Thoracic aorta (tissue), 2 donors: ENCODE results near the gene NLRX1. TPM values are rescaled to one million over a fixed set of nuclear protein-coding genes. Genes with fewer than 3 reads are reported as not detected.
"Not testable (repeated sequence)": the region's sequence is repeated elsewhere in the genome, so short reads cannot be mapped to it uniquely, and the experiment has no call there.

Experiments
- ATAC-seq: fragments of 150-250 bp; one replicate; pipeline ENCODE4 v1.8.0; 2017; ENCODE audit warnings: low read depth; ENCODE audit not compliant: insufficient number of reproducible peaks, low FRiP score
- DNase-seq: peaks from one replicate; pipeline ENCODE4 v3.0.0-alpha.2; 2020; ENCODE audit warnings: low spot score
- H3K27ac ChIP-seq, 2 donors: fragments of 200-600 bp; sonication (generic); 1 replicate in 1 of 2; 2 replicates in 1 of 2; pipeline ENCODE4 v1.5.1; 2016; ENCODE audit warnings: mild to moderate bottlenecking in 2 of 2, moderate library complexity in 2 of 2
- H3K27me3 ChIP-seq: fragments of 200-600 bp; sonication (generic); replicated peaks from 2 replicates; pipeline ENCODE4 v1.6.0; 2016; ENCODE audit warnings: mild to moderate bottlenecking; ENCODE audit not compliant: insufficient read depth
- H3K36me3 ChIP-seq: fragments of 200-600 bp; sonication (generic); one replicate; pipeline ENCODE4 v1.5.1; 2016
- H3K4me1 ChIP-seq, 2 donors: fragments of 200-600 bp; sonication (generic); 1 replicate in 1 of 2; 2 replicates in 1 of 2; pipeline versions ENCODE4 v1.5.1 to v1.6.0; 2016; ENCODE audit warnings: low read depth in 2 of 2, mild to moderate bottlenecking in 1 of 2; ENCODE audit not compliant: control insufficient read depth in 1 of 2
- H3K4me3 ChIP-seq: fragments of 200-600 bp; sonication (generic); 2 replicates; pipeline ENCODE4 v1.5.1; 2016; ENCODE audit warnings: mild to moderate bottlenecking
- H3K9me3 ChIP-seq: fragments of 200-600 bp; sonication (generic); 2 replicates; pipeline ENCODE4 v1.5.1; 2016
- total RNA-seq, 2 donors: library from RNA; depleted of rRNA; stranded (reverse); fragments of >200 nt; gene quantifications; one replicate each; pipeline versions ENCODE4 v1.1.0 to v1.2.3, GENCODE V29; 2016
- TF ChIP-seq, protein P1 (sequence below): fragments of 200-600 bp; sonication (generic); IDR thresholded peaks from one replicate; pipeline ENCODE4 v1.5.1; 2019; ENCODE audit warnings: antibody characterized with exemption

The NLRX1 gene
- total RNA-seq, 2 donors from 2014 or later: 18.9 to 20.2 TPM

DNA sequence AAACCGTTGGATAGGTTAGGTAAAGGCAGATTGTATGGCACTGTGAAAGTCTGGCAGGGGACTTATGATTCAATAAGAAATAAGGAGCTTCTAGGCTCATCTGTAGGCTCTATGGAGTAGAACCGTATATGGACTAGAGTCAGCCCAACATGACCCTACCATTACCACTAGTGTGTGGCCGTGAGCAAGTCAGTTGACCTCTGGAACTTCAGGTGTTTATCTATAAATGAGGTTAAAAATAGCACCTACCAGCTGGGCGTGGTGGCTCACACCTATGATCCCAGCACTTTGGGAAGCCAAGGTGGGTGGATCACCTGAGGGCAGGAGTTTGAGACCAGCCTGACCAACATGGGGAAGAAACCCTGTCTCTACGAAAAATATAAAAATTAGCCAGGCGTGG lies 42.7 kb upstream of the NLRX1 start:
- no peak for ATAC-seq
- no peak for DNase-seq
- no peaks in the 10 kb centered on the region for H3K27me3 ChIP-seq
- no peak overlapping the region for H3K4me3 ChIP-seq
- no peaks in the 10 kb centered on the region for H3K9me3 ChIP-seq
- H3K36me3 ChIP-seq: peaks cover 23% of the 10 kb centered on the region
- H3K27ac ChIP-seq: no peak overlapping the region
- peaks cover 8 to 12% of the 10 kb centered on the region in 2 donors for H3K4me1 ChIP-seq
- TF ChIP-seq, protein P1, sequence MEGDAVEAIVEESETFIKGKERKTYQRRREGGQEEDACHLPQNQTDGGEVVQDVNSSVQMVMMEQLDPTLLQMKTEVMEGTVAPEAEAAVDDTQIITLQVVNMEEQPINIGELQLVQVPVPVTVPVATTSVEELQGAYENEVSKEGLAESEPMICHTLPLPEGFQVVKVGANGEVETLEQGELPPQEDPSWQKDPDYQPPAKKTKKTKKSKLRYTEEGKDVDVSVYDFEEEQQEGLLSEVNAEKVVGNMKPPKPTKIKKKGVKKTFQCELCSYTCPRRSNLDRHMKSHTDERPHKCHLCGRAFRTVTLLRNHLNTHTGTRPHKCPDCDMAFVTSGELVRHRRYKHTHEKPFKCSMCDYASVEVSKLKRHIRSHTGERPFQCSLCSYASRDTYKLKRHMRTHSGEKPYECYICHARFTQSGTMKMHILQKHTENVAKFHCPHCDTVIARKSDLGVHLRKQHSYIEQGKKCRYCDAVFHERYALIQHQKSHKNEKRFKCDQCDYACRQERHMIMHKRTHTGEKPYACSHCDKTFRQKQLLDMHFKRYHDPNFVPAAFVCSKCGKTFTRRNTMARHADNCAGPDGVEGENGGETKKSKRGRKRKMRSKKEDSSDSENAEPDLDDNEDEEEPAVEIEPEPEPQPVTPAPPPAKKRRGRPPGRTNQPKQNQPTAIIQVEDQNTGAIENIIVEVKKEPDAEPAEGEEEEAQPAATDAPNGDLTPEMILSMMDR: no peak

DNA sequence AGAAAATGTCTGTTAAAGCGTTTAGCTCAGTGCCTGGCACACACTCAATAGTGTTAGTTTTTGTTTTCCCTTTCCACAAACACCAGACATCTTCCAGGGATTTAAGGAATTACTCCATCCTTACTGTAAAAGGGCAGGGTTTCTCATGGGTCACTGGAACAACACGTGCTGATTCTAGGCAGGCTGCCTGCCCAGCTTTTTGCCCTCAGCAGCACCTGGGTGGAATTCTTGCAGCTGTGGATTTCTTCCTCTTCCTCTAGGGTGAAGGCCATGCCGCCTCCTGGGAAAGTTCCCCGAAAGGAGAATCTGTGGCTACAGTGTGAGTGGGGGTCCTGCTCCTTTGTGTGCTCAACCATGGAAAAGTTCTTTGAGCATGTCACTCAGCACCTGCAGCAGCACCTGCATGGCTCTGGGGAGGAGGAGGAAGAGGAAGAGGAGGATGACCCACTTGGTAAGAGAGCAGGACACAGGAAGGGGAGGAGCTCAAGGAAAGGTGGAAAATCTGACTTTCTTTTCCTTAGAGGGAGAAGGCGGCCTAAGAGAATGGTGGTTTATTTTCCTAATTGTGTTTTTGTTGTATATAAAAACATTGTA lies 41.8 kb upstream of the NLRX1 start:
- Histone ChIP-seq H3K27ac (no peak overlapping the region), H3K4me1 (peaks cover 8 to 10% of the 10 kb centered on the region in 2 donors), H3K4me3 (no peak overlapping the region), H3K27me3 (no peaks in the 10 kb centered on the region), H3K36me3 (peaks cover 32% of the 10 kb centered on the region), H3K9me3 (no peaks in the 10 kb centered on the region)
- TF ChIP-seq, protein P1: no peak
- ATAC-seq (no peak), DNase-seq (no peak)

DNA sequence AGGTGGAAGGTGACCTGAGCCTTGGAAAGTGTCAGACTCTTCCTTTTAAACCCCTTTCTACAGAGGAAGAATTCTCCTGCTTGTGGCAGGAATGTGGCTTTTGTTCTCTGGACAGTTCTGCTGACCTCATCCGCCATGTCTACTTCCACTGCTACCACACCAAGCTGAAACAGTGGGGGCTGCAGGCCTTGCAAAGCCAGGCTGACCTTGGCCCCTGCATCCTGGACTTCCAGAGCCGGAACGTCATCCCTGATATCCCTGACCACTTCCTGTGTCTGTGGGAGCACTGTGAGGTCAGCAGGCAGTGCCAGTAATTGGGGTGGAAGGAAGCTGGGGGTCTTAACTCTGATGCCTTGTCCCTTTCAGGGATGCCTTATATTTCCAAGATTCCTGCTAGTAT lies 37.9 kb upstream of the NLRX1 start:
- no peaks in the 10 kb centered on the region for H3K4me1 ChIP-seq
- H3K27ac ChIP-seq: no peak overlapping the region
- no peak for ATAC-seq
- TF ChIP-seq, protein P1: no peak
- no peaks in the 10 kb centered on the region for H3K9me3 ChIP-seq
- DNase-seq: no peak
- H3K27me3 ChIP-seq: no peaks in the 10 kb centered on the region
- peaks cover 46% of the 10 kb centered on the region for H3K36me3 ChIP-seq
- H3K4me3 ChIP-seq: no peak overlapping the region

DNA sequence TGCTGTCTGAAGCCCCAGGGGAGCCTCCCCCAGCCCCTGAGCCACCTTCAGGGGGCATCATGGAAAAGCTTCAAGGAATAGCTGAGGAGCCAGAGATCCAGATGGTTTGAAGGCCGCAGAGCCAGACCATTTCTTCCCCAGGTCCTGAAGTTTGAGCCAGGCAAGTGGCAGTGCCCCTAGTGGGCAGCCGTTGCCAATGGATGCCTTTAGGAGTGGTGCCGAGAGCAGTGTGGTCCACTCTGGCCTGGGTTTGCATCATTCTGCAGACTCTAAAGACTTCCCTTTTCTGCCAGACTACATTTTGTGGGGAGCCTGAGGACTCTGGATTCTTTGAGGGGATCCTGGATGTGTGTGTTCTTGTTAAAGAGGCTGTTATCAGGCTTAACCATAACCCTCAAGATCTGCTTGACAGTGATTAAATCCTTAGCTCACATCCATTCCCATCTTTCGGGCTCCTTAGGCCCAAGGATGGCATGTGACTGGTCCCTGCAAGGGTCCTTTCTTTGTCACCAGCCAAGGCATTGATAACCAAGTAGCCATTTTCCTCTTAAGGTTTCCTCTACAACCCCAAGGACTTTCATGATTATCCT lies 34.0 kb upstream of the NLRX1 start:
- H3K4me3 ChIP-seq: no peak overlapping the region
- H3K9me3 ChIP-seq: no peaks in the 10 kb centered on the region
- TF ChIP-seq, protein P1: peak; percentile 33
- no peaks in the 10 kb centered on the region for H3K27me3 ChIP-seq
- no peak for DNase-seq
- H3K36me3 ChIP-seq: peaks cover 40% of the 10 kb centered on the region
- ATAC-seq: no peak
- H3K27ac ChIP-seq: no peak overlapping the region
- H3K4me1 ChIP-seq: no peaks in the 10 kb centered on the region

DNA sequence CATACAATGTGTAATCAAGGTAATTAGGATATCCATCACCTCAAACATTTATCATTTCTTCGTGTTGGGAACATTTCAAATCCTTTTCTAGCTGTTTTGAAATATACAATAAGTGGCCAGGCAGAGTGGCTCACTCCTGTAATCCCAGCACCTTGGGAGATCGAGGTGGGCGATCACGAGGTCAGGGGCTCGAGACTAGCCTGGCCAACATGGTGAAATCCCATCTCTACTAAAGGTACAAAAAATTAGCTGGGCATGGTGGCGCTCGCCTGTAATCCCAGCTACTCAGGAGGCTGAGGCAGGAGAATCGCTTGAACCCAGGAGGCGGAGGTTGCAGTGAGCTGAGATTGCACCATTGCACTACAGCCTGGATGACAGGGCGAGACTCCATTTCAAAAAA lies 29.2 kb upstream of the NLRX1 start:
- H3K9me3 ChIP-seq, H3K4me1 ChIP-seq, H3K27me3 ChIP-seq, H3K27ac ChIP-seq, DNase-seq, H3K36me3 ChIP-seq, H3K4me3 ChIP-seq, ATAC-seq: not testable (repeated sequence)
